ENCODE measurements around the gene CAV1.
A peak's percentile ranks its signal among the peaks of the same experiment; 100 is the strongest.

The CAV1 gene

DNA sequence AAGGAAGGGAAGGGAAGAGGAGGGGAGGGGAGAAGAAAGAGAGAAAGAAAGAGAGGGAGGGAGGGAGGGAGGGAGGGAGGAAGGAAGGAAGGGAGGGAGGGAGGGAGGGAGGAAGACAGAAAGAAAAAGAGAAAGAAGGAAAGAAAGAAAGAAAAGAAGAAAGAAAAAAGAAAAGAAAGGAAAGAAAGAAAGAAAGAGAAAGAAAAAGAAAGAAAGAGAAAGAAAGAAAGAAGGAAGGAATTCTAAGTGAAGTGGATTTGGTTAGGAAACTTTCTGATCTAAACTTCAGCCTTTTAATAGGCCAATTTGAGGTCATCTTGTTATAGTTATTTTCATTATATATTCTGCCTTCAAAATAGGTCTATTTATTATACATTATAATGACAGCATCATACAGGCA, 21.0 kb upstream of the CAV1 start:
- DNase-seq (ENCODE audit: low read depth in 2 of 2): no peak

DNA sequence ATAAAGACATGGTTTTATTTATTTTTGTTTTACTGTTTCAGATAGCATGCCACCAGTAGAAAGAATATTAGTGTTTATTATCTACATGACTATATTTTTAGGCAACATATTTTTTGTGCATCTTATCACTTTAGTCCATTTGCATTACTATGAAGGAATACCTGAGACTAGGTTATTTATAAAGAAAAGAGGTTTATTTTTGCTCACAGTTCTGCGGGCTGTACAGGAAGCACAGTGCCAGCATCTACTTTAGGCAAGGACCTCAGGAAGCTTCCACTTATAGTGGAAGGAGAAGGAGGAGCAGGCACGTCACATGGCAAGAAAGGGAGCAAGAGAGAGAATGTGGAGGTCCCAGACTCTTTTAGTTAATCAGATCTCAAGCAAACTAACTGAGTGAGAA, 19.6 kb upstream of the CAV1 start:
- no peak for DNase-seq (ENCODE audit: low read depth in 2 of 2)

DNA sequence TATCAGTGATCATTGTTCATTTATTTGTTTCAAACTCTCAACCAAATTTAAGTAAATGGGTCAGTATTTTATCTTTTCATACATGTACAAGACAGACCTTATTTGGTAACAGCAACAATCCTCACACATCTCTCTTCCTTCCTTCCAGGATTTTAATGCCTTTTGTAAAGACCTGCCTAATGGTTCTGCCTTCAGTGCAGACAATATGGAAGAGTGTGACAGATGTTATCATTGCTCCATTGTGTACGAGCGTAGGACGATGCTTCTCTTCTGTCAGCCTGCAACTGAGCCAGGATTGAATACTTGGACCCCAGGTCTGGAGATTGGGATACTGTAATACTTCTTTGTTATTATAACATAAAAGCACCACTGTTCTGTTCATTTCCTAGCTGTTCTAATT, 19.0 kb upstream of the CAV1 start:
- DNase-seq (ENCODE audit: low read depth in 2 of 2): no peak

GRCh38 chr7:116509982-116510579, 14.8 kb upstream of the CAV1 start:
- no peak for DNase-seq (ENCODE audit: low read depth in 2 of 2)

DNA sequence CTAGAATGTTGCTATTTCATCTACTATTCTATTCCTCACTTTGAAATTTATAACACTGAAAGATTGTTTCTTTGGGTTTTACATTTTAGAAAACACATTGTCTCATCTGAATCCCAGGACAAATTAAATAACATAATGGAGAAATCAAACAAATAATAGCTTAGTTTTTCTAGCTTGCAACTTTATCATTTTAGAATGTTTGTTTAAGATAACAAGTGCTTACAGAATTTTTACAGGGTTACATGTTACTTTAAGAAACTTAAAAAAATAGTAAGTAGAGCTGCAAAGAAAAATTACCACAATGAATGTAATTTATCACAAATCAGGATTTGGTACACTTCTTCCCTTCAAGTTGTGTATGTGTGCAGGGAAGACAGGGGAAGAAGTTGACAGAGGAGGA, 14.0 kb upstream of the CAV1 start:
- no peak for DNase-seq (ENCODE audit: low read depth in 2 of 2)

GRCh38 chr7:116511552-116512519, 13.0 kb upstream of the CAV1 start:
- no peak for DNase-seq (ENCODE audit: low read depth in 2 of 2)

DNA sequence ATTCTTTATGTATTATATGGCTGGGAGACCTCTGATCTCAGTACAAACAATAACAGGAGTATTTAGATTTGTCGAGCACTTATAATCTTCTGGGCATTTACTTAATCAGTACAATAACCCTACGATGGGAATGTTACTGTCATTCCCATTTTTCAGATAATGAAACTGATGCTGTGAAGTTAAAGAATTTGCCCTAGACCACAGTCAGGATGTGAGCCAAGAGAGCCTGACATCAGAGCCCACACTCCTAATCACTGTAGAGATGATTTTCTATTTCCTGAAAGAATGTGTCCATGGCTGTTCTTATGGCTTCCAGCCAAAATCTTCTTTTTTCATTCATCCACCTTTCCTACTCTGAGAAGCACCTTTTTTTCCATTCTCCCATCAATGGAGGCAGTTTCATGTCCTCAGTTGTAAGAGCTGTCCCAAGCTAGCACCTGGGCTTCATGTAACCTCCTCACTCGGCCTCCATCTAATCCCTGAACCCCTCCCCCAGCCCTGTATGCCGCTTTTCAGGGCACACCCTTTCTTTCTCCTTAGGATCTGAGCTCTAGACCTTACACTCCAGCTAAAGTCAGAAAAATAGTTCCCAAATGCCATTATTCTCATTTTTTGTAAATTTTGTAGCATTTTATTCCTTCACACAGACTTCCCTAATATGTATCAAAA, 12.2 kb upstream of the CAV1 start:
- DNase-seq (ENCODE audit: low read depth in 2 of 2): no peak

DNA sequence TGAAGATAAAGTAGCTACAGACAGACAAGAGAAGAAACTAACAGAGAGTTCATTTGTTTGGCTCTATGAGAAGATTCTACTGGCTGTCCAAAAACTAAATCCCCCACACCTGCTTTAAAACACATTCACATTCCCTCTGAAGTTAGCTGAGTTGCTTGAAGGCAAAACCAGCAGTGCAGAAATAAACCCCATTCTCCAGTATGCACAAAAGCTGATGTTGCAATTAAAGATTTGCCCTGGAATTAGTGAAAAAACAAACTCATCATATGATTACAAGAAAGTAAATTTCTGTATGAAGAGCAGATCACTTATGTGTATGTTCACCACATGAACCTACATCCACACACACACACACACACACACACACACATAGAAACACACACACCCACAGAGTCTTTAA, 9.3 kb upstream of the CAV1 start:
- DNase-seq (ENCODE audit: low read depth in 2 of 2): no peak

DNA sequence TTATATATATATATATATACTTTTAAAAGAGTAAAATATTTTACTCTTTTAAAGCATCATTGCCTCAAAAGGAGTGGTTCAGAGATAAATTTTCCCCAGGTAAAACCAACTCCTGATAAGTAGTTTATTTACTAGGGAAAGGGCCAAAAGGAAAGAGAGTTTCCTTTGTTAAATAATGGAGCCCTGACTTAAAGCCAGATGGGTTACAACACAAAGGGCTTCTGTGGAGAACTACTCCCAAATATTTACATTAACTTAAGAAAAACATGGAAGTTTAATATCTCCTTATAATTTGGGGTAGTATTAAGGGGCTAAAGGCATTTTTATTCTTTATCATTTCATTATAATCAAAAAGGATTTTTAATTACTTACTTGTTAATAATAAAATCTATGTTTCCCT, 8.5 kb upstream of the CAV1 start:
- no peak for DNase-seq (ENCODE audit: low read depth in 2 of 2)

DNA sequence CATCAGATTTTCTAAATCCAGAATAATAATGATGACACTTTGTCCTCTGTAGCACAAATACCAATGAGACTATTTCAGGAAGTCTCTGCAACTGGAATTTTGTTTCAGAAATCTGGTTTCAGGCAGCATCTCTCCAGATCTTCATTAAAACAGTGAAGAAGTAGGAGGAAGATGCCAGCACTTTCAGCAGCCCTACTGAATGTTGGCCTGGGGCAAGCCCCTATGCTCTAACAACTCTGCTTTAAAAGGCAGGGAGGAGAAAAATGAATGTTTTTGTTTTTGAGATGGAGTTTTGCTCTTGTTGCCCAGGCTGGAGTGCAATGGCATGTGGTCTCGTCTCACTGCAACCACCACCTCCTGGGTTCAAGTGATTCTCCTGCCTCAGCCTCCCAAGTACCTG, 7.2 kb upstream of the CAV1 start:
- DNase-seq (ENCODE audit: low read depth in 2 of 2): no peak

DNA sequence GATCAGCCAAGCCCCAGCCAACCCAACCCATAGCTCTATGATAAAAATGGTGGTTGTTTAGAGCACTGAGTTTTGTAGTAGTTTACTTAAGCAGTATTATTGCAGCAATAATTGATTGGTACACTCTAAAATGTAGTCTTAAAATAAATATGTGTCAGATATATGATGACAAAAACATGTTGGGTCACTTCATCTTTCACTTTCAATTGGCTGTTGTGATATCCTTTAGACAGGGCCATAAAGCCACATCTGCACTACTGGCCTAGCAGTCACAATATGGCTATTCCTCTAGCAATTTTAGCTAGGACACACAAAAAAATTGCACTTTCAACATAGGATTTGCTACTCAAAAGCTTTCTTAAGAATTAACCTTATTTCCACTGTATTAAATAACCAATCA, 5.9 kb upstream of the CAV1 start:
- DNase-seq (ENCODE audit: low read depth in 2 of 2): no peak

- DNase-seq (ENCODE audit: low read depth in 2 of 2): no peak
These were observed 3.7 kb upstream of the CAV1 start for GRCh38 chr7:116521046-116521664.

- DNase-seq (ENCODE audit: low read depth in 2 of 2): no peak
These were observed 2.6 kb upstream of the CAV1 start for GRCh38 chr7:116522247-116522646.

DNA sequence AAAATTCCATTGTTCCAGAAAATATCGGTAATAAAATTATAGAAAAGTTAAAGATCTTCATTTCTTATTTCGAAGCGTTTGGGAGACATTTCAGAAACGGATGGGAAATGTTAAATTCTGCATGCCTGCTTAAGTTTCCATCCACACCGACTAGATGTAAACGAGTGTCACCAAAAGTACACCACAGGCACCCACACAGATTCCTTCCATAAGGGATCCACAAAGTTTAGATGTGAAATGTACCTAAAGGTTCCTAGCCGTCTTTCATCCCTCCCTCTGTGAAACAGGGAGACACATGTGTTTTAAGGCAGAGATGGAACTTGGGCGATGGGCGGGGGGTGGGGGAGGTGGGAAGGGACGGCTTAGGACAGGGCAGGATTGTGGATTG, 621 bp upstream of the CAV1 start:
- DNase-seq (ENCODE audit: low read depth in 2 of 2): no peak

DNA sequence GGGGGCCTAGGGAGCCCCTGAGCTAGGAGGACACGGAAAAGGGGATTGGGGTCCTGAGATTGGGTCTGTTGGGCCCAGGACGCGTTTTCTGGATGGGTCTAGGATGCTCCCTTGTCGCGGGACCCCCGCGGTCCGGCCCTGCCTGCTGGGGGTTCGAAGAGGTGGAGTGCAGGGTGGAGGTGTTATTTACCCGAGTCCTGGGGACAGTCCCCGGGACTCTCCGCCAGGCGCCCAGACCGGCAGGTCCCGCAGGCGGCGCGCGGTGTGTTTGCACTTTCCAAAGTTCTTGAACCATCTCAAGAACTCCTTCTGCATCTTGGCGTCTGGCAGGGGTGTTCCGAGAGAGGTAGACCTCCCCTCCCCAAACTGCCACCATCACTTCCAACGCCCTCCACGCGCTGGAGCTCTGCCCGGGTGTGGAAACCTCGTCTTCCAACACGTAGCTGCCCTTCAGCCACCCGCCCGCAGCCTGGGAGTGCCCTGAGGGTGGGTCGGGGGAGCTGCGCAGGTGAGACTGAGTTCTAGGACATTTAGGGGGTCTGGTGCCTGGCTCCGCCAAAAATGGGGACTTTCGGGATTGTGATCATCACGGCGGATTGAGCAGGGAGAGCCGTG, 569 bp downstream of the CAV1 start:
- DNase-seq (ENCODE audit: low read depth in 2 of 2): peak in 1 of 2 donors; percentile 36

- peak; percentile 41 to 47 for DNase-seq (ENCODE audit: low read depth in 2 of 2)
These were observed 1.4 kb downstream of the CAV1 start for GRCh38 chr7:116525913-116526861.

DNA sequence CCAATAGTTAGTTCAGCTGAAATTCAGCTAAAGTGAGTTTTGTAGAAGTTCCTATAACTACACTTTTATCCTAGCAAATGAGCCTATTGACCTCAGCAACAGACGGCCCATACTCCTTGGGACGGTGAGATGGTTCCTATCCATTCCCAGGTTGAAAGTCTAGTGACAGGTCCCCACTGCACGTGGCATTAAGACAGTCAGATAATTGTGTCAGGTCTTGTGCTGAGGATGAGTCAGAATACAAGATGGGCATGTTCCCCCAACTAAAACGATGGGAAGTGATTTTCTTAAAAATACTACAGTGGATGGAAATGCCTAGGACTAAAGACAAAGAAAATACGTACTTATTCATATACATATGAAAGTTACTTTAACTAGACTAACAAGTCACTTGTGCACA, 2.1 kb downstream of the CAV1 start:
- DNase-seq (ENCODE audit: low read depth in 2 of 2): no peak

- no peak for DNase-seq (ENCODE audit: low read depth in 2 of 2)
These were observed 2.7 kb downstream of the CAV1 start for GRCh38 chr7:116527521-116527920.

DNA sequence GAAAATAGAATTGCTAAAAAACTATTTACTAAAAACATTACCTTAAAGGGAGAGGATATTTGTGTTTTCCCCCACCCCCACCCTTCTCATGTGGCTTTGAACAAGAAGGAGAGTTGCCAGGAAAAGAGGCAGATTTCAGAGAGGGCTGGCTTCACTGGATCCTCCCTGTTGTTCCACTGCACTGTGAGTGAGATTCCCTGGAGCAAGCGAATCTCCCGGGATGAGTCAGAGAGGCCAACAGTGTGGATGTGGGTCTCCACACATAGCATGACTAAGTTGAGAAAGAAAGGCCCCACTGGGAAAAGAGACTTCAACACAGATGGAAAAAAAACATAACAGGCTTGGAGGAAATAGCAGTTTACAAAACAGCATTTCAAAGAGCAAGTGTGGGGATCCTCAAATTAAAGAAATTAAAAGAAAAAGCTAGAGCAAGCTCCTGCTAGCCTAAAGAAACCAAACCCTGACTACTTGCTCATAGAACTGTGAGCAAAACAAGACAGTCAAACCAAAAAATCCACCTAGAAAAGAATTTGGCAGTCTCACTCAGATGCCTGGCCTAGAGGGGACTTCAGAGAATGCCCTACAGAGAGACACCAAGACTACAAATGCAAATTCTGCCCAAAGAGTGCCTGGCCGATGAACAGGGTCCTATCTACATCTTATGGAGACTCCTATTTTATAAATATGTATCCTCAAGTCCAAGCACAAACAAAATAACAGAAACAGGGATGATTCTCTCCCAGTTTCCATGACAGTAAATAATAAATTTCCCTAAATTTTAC, 3.4 kb downstream of the CAV1 start:
- DNase-seq (ENCODE audit: low read depth in 2 of 2): no peak

GRCh38 chr7:116529250-116529649, 4.4 kb downstream of the CAV1 start:
- no peak for DNase-seq (ENCODE audit: low read depth in 2 of 2)

Data from stimulated activated CD4-positive, alpha-beta T cell treated with anti-CD3 and anti-CD28 coated beads, Interleukin-1b, Interleukin-23, amount 100 ng/mL, for 4 hours (primary cell).